HG02642 (cell line): ENCODE measurements around the gene TRPM8.

Source experiments
- ATAC-seq: cut with Tn5 transposase; IDR thresholded peaks from one replicate; pipeline ENCODE4 v1.9.1; 2021; ENCODE audit warnings: mild to moderate bottlenecking; ENCODE audit not compliant: unreplicated experiment, poor library complexity

Gene TRPM8

GRCh38 chr2:233996461-233996860, 79.3 kb downstream of the TRPM8 start:
- ATAC-seq: no peak

- no peak for ATAC-seq
Measured at GRCh38 chr2:233997707-233998106, 80.5 kb downstream of the TRPM8 start.

GRCh38 chr2:233999182-233999581, 82.0 kb downstream of the TRPM8 start:
- ATAC-seq: no peak

- no peak for ATAC-seq
Measured at GRCh38 chr2:234001380-234002160, 84.4 kb downstream of the TRPM8 start.

GRCh38 chr2:234002281-234002680, 85.1 kb downstream of the TRPM8 start:
- no peak for ATAC-seq

GRCh38 chr2:234003972-234004617, 86.9 kb downstream of the TRPM8 start:
- ATAC-seq: no peak

- ATAC-seq: no peak
Measured at GRCh38 chr2:234005126-234005525, 88.0 kb downstream of the TRPM8 start.

GRCh38 chr2:234006501-234006900, 89.3 kb downstream of the TRPM8 start:
- no peak for ATAC-seq

GRCh38 chr2:234014427-234014826, 97.3 kb downstream of the TRPM8 start:
- no peak for ATAC-seq

- ATAC-seq: no peak
Measured at GRCh38 chr2:234015861-234016260, 98.7 kb downstream of the TRPM8 start.

- no peak for ATAC-seq
Measured at GRCh38 chr2:234019896-234020295, 102.7 kb downstream of the TRPM8 start.

- no peak for ATAC-seq
Measured at GRCh38 chr2:234020332-234020731, 103.2 kb downstream of the TRPM8 start.

GRCh38 chr2:234022424-234022823, 105.3 kb downstream of the TRPM8 start:
- ATAC-seq: no peak

GRCh38 chr2:234024304-234024703, 107.1 kb downstream of the TRPM8 start:
- no peak for ATAC-seq

- no peak for ATAC-seq
Measured at GRCh38 chr2:234025466-234025865, 108.3 kb downstream of the TRPM8 start.

GRCh38 chr2:234025891-234026401, 108.8 kb downstream of the TRPM8 start:
- ATAC-seq: no peak

GRCh38 chr2:234026693-234027254, 109.6 kb downstream of the TRPM8 start:
- ATAC-seq: no peak

- no peak for ATAC-seq
Measured at GRCh38 chr2:234027641-234028040, 110.5 kb downstream of the TRPM8 start.

- ATAC-seq: no peak
Measured at GRCh38 chr2:234029150-234029733, 112.1 kb downstream of the TRPM8 start.

- ATAC-seq: no peak
Measured at GRCh38 chr2:234031207-234031606, 114.0 kb downstream of the TRPM8 start.

GRCh38 chr2:234032279-234032856, 115.2 kb downstream of the TRPM8 start:
- ATAC-seq: no peak
